Left ventricle myocardium inferior (tissue), 1 donor: ENCODE results near the gene SMIM15. TPM values are rescaled to one million over a fixed set of nuclear protein-coding genes. Genes with fewer than 3 reads are reported as not detected.

Experiments used
- DNase-seq: peaks from one replicate; pipeline ENCODE4 v3.0.0-alpha.2; 2020
- H3K27ac ChIP-seq: fragments of 200-600 bp; replicated peaks from 2 replicates; pipeline ENCODE4 v1.8.0; 2021
- H3K27me3 ChIP-seq: fragments of 200-600 bp; 2 replicates; pipeline ENCODE4 v1.8.0; 2021; ENCODE audit warnings: low read depth
- H3K36me3 ChIP-seq: fragments of 200-600 bp; 2 replicates; pipeline ENCODE4 v1.8.0; 2021
- H3K4me1 ChIP-seq: fragments of 200-600 bp; 2 replicates; pipeline ENCODE4 v1.8.0; 2021
- H3K4me3 ChIP-seq: fragments of 200-600 bp; 2 replicates; pipeline ENCODE4 v1.8.0; 2021; ENCODE audit warnings: mild to moderate bottlenecking, moderate library complexity
- H3K9me3 ChIP-seq: fragments of 200-600 bp; replicated peaks from 2 replicates; pipeline ENCODE4 v1.8.0; 2021
- intact Hi-C: fragments of 100-400 bp; cut with micrococcal nuclease; formaldehyde crosslinking; loops from one replicate; pipeline ENCODE4 v1.11.0; 2022
- total RNA-seq: library from RNA; stranded (reverse); fragmentation: NEBNext Ultra II Directional; extraction: Animal tissue kit (Norgen Biotek cat#: 25700); gene quantifications from one replicate; pipeline ENCODE4 v1.2.1, GENCODE V29; 2021
- TF ChIP-seq, protein P1 (sequence below): fragments of 200-600 bp; IDR thresholded peaks from 2 replicates; pipeline ENCODE4 v1.8.0; 2021; ENCODE audit warnings: antibody characterized with exemption, mild to moderate bottlenecking, borderline replicate concordance
- donor health status: DM: no; HTN: yes; CAD: no; lungs with severe emphysema.

Gene SMIM15
- total RNA-seq, 1 donor from 2014 or later, result 23.3 TPM

DNA sequence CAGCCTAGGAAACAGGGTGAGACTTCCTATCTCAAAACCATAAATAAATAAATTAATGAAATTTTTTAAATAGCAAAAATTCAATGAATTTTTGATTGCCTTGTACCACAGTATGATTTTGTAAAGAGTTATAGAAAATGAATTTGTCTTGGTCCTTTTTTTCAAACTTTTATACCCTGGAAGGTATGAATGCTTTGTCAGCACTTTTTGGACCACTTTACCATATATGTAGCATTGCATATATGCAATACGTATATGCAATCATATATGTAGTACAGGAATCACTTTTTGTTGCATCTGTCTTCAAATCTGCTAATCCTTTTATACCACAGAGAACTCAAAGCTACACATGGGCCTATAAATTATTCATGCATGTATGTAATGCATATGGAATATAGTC, 9.2 kb upstream of the SMIM15 start:
- intact Hi-C loops, result loop anchor here (10.0 kb wide), 1 partner anchor 153 kb away; no protein-coding TSS in a partner anchor

DNA sequence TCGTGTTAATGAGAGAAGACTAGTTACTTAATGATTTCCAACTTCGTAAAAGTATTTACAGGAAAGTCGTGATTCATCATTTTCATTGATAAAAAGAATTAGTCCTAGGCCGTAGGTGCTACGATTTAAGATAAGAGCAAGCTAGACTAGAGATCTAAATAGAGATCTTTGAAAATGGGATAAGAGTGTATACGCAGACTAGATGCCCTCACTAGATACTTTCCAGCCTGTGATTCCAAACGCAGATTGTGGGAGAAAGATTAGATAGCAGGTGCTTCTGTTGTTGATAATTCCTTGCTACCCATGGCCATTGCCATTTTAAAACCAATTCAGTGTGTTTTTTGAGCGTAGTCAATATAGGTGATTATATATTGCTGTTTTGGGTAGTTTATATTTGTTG, 6.7 kb upstream of the SMIM15 start:
- intact Hi-C loops, result no loop called here

More for the DNA sequence above, 9.2 kb upstream of the SMIM15 start:
- Histone ChIP-seq H3K27me3 (no peaks in the 10 kb centered on the region), H3K27ac (no peak overlapping the region), H3K4me1 (no peaks in the 10 kb centered on the region), H3K36me3 (no peaks in the 10 kb centered on the region), H3K4me3 (no peak overlapping the region), H3K9me3 (no peaks in the 10 kb centered on the region)
- no peak for DNase-seq
- TF ChIP-seq, protein P1, sequence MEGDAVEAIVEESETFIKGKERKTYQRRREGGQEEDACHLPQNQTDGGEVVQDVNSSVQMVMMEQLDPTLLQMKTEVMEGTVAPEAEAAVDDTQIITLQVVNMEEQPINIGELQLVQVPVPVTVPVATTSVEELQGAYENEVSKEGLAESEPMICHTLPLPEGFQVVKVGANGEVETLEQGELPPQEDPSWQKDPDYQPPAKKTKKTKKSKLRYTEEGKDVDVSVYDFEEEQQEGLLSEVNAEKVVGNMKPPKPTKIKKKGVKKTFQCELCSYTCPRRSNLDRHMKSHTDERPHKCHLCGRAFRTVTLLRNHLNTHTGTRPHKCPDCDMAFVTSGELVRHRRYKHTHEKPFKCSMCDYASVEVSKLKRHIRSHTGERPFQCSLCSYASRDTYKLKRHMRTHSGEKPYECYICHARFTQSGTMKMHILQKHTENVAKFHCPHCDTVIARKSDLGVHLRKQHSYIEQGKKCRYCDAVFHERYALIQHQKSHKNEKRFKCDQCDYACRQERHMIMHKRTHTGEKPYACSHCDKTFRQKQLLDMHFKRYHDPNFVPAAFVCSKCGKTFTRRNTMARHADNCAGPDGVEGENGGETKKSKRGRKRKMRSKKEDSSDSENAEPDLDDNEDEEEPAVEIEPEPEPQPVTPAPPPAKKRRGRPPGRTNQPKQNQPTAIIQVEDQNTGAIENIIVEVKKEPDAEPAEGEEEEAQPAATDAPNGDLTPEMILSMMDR, result no peak

DNA sequence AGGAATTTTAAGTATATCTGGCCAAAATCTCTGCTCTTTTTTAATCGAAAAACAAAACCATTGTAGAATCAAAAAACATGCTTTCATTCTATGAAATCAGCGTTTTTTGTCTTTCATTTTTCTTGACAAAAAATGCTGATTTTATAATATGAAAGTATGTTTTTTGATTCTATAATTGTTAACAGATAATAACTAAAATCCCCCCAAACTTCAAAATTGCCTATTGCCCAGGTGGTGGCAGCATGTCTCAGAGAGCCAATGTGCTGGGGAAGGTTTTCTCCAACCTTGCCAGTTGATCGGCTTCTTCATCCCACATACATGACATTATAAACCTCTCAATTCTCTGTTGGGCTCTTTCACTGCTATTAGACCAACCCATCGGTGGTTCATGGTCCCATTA, 5.1 kb upstream of the SMIM15 start:
- peaks cover 15% of the 10 kb centered on the region for H3K4me1 ChIP-seq
- intact Hi-C loops, result no loop called here
- TF ChIP-seq, protein P1, result peak; percentile 54

More for the DNA sequence above, 6.7 kb upstream of the SMIM15 start:
- TF ChIP-seq, protein P1, result no peak
- Histone ChIP-seq H3K4me1 (peaks cover under 1% of the 10 kb centered on the region), H3K4me3 (no peak overlapping the region), H3K27ac (no peak overlapping the region), H3K9me3 (no peaks in the 10 kb centered on the region), H3K27me3 (no peaks in the 10 kb centered on the region), H3K36me3 (no peaks in the 10 kb centered on the region)
- no peak for DNase-seq

DNA sequence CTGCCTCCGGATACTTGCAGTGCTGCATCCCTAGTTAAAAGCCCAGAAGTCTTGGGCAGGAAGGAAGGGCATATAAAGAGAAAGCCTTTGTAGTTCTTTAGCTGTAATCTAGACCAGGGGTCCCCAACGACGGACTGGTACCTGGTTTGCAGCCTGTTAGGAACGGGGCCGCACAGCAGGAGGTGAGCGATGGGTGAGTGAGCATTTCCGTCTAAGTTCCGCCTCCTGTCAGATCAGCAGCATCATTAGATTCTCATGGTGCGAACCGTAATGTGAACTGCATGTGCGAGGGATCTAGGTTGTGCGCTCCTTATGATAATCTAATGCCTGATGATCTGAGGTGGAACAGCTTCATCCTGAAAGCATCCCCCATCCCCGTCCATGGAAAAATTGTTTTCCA, 1.6 kb upstream of the SMIM15 start:
- peaks cover 46% of the 10 kb centered on the region for H3K4me1 ChIP-seq
- no peak for DNase-seq
- TF ChIP-seq, protein P1, result no peak
- H3K9me3 ChIP-seq, result no peaks in the 10 kb centered on the region
- peaks cover 20% of the 10 kb centered on the region for H3K36me3 ChIP-seq
- intact Hi-C loops, result no loop called here
- peak overlapping the region; percentile 76 for H3K4me3 ChIP-seq
- H3K27me3 ChIP-seq, result no peaks in the 10 kb centered on the region
- H3K27ac ChIP-seq, result peak overlapping the region; percentile 93

More for the DNA sequence above, 5.1 kb upstream of the SMIM15 start:
- Histone ChIP-seq H3K9me3 (no peaks in the 10 kb centered on the region), H3K4me3 (no peak overlapping the region), H3K27me3 (no peaks in the 10 kb centered on the region), H3K27ac (no peak overlapping the region), H3K36me3 (no peaks in the 10 kb centered on the region)
- DNase-seq, result no peak

DNA sequence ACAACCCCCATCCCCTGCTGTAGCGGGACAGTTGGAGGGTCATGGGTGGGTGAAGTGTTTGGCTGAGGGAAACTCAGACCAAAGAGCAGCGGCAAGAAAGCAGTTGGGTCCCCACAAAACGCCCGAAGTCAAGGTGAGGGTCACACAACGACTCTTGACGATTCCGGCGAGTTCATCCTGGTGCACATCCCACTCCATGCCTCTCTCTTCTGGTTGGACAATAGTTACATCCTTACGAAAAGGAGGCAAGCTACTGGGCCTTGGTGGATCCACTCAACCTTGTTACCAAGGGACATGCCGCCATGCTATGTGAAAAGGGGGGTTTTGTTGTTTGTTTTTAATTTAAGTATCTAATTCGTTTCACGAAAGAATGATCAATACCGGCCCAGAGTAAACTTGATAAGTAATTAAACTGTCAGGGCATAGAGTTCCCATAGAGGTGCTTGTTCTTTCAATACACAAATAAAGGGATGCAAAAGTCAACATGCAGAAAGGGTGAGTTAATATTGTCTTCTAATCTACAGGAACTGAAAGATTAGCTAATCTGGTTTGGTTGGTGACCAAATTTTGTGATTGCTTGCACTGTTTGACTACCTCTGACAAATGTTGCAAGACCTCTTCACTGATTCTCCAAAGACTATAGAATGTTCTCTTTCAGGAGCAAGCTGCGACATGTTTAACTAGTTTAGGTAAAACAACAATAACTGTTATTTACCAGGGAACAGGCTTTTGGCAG, 732 bp upstream of the SMIM15 start:
- Histone ChIP-seq H3K9me3 (no peaks in the 10 kb centered on the region), H3K27me3 (no peaks in the 10 kb centered on the region), H3K36me3 (peaks cover 29% of the 10 kb centered on the region), H3K4me3 (peak overlapping the region; percentile 76), H3K27ac (peak overlapping the region; percentile 93), H3K4me1 (peaks cover 54% of the 10 kb centered on the region)
- TF ChIP-seq, protein P1, result no peak
- intact Hi-C loops, result no loop called here
- no peak for DNase-seq
